K562 (cell line): Measurements from ENCODE around the gene CPS1. TPM values are rescaled to one million over a fixed set of nuclear protein-coding genes. Genes with fewer than 3 reads are reported as not detected.

ENCODE experiments used
- ATAC-seq: fragments of 200-7000 bp; cut with Tn5 transposase; 3 replicates; pipeline ENCODE4 v1.9.1; 2020; ENCODE audit warnings: moderate library complexity
- BruUV-seq: library from RNA; stranded (reverse); fragments of 400-500 nt; replicated peaks from 2 replicates; lab custom pipeline; 2021; lab: Mats Ljungman, UMichigan
- CTCF ChIA-PET: fragments of 300-600 bp; formaldehyde crosslinking; extraction: SDS; loops from one replicate; lab custom pipeline; 2021; ENCODE audit warnings: low intra/inter-chr PET ratio; lab: Yijun Ruan, JAX
- POLR2A ChIA-PET: fragments of 300-600, 350-650 bp; sonication (Branson Sonifier 250); formaldehyde crosslinking; extraction: SDS; loops from one replicate; lab custom pipeline; 2021; ENCODE audit warnings: antibody characterized with exemption, inconsistent platforms; lab: Yijun Ruan, JAX
- DNase-seq, 4 experiments: peaks; one replicate each; pipeline versions ENCODE4 v3.0.0 to v3.0.0-alpha.2; 2011 to 2018; ENCODE audit warnings: low spot score in 3 of 4, mixed read lengths in 3 of 4; ENCODE audit errors: extremely low read depth in 1 of 4
- FAIRE-seq: peaks from 2 replicates; lab custom pipeline; 2011; peaks lifted over from hg19 to GRCh38; lab: Jason Lieb, UNC
- H2AFZ ChIP-seq: 2 replicates; pipeline ENCODE4 v1.6.0; 2011; ENCODE audit warnings: low read depth, low read length, control low read depth, inconsistent platforms
- H3K27ac ChIP-seq: fragments of 200-600 bp; 3 replicates; pipeline ENCODE4 v1.8.0; 2011; ENCODE audit warnings: low read depth, mild to moderate bottlenecking, control low read depth, inconsistent platforms, low read length, moderate library complexity, mixed read lengths; ENCODE audit errors: extremely low read depth
- H3K27me3 ChIP-seq, 2 experiments: fragments of 300-600 bp in 1 of 2; 2 replicates in 1 of 2; 3 replicates in 1 of 2; pipeline versions ENCODE4 v1.6.0 to v1.8.0; 2011; ENCODE audit warnings: inconsistent platforms in 2 of 2, low read length in 2 of 2, mild to moderate bottlenecking in 1 of 2, mixed read lengths in 1 of 2, moderate library complexity in 1 of 2; ENCODE audit not compliant: control insufficient read depth in 2 of 2, insufficient read depth in 2 of 2
- H3K36me3 ChIP-seq: fragments of 300-600 bp; 3 replicates; pipeline ENCODE4 v1.8.0; 2011; ENCODE audit warnings: mild to moderate bottlenecking, low read length, inconsistent platforms; ENCODE audit not compliant: control insufficient read depth, insufficient read depth
- H3K4me1 ChIP-seq, 2 experiments: fragments of 200-600 bp in 1 of 2; replicated peaks in 1 of 2; 2 replicates in 1 of 2; 3 replicates in 1 of 2; pipeline versions ENCODE4 v1.5.1 to v1.8.0; 2011; ENCODE audit warnings: inconsistent platforms in 2 of 2, low read length in 2 of 2, mild to moderate bottlenecking in 1 of 2, mixed read lengths in 1 of 2, moderate library complexity in 1 of 2; ENCODE audit not compliant: control insufficient read depth in 2 of 2, insufficient read depth in 2 of 2
- H3K4me2 ChIP-seq: 2 replicates; pipeline ENCODE4 v1.6.1; 2011; ENCODE audit warnings: low read length, control low read depth, inconsistent platforms, mixed read lengths; ENCODE audit not compliant: insufficient read depth
- H3K4me3 ChIP-seq: fragments of 200-600 bp; sonication (generic), shearing (Covaris generic); 2 replicates; pipeline ENCODE4 v1.5.1; 2016; ENCODE audit warnings: control low read depth, inconsistent platforms
- H3K79me2 ChIP-seq: fragments of 200-600 bp; 3 replicates; pipeline ENCODE4 v1.8.0; 2011; ENCODE audit warnings: low read length, inconsistent platforms; ENCODE audit not compliant: control insufficient read depth, insufficient read depth
- H3K9ac ChIP-seq, 2 experiments: 2 replicates each; pipeline versions ENCODE4 v1.6.0 to v1.6.1; 2011; ENCODE audit warnings: low read depth in 2 of 2, low read length in 2 of 2, control low read depth in 1 of 2, inconsistent platforms in 1 of 2, mild to moderate bottlenecking in 1 of 2, mixed read lengths in 1 of 2; ENCODE audit not compliant: insufficient read depth in 1 of 2
- H3K9me1 ChIP-seq: one replicate; pipeline ENCODE4 v1.6.0; 2011; ENCODE audit warnings: inconsistent platforms, mild to moderate bottlenecking, low read length, moderate library complexity; ENCODE audit not compliant: control insufficient read depth, insufficient read depth
- H3K9me3 ChIP-seq: replicated peaks from 2 replicates; pipeline ENCODE4 v1.5.1; 2011; ENCODE audit warnings: low read depth, low read length, inconsistent platforms; ENCODE audit not compliant: control insufficient read depth, insufficient read depth
- H4K20me1 ChIP-seq: replicated peaks from 2 replicates; pipeline ENCODE4 v1.6.1; 2011; ENCODE audit warnings: low read length, inconsistent platforms, mixed read lengths; ENCODE audit not compliant: control insufficient read depth, insufficient read depth
- C11orf30 ChIP-seq: fragments of 450-650 bp; IDR thresholded peaks from 2 replicates; pipeline ENCODE4 v1.6.1; 2016; ENCODE audit warnings: low read depth, mild to moderate bottlenecking
- CBX2 ChIP-seq: fragments of 200-600 bp; sonication (generic); IDR thresholded peaks from one replicate; pipeline ENCODE4 v1.6.1; 2012; ENCODE audit warnings: mild to moderate bottlenecking, low read length, inconsistent platforms; ENCODE audit not compliant: insufficient read depth, poor library complexity, severe bottlenecking
- HBP1 ChIP-seq: fragments of 450-650 bp; formaldehyde crosslinking; IDR thresholded peaks from 2 replicates; pipeline ENCODE4 v1.4.0; 2022; ENCODE audit warnings: missing genetic modification characterization
- HDAC3 ChIP-seq: fragments of 450-650 bp; IDR thresholded peaks from 2 replicates; pipeline ENCODE4 v1.6.1; 2018; ENCODE audit warnings: borderline replicate concordance, mild to moderate bottlenecking, moderate library complexity; ENCODE audit not compliant: partially characterized antibody
- JUN ChIP-seq, 2 experiments: sonication (generic) in 1 of 2; formaldehyde crosslinking in 1 of 2; IDR thresholded peaks; 2 replicates each; pipeline versions ENCODE4 v1.6.1 to v1.8.0; 2012 to 2022; ENCODE audit warnings: borderline replicate concordance in 2 of 2, mild to moderate bottlenecking in 2 of 2, improper control_type of control experiment in 1 of 2, low read depth in 1 of 2, low read length in 1 of 2, missing genetic modification reagents in 1 of 2
- NR2F6 ChIP-seq: fragments of 450-650 bp; formaldehyde crosslinking; IDR thresholded peaks from 2 replicates; pipeline ENCODE4 v1.4.0; 2020; ENCODE audit warnings: mild to moderate bottlenecking
- PCBP1 ChIP-seq: fragments of 200-400 bp; formaldehyde crosslinking; IDR thresholded peaks from 2 replicates; pipeline ENCODE4 v1.6.1; 2018; ENCODE audit warnings: mild to moderate bottlenecking, low read depth, low read length; ENCODE audit not compliant: poor library complexity, severe bottlenecking
- SMARCE1 ChIP-seq: fragments of 450-650 bp; IDR thresholded peaks from 2 replicates; pipeline ENCODE4 v1.7.1; 2016; ENCODE audit warnings: mild to moderate bottlenecking
- ZNF316 ChIP-seq: fragments of 450-650 bp; IDR thresholded peaks from 2 replicates; pipeline ENCODE4 v1.6.1; 2016
- ZNF324 ChIP-seq: fragments of 250-450 bp; sonication (Bioruptor Pico); IDR thresholded peaks from 2 replicates; pipeline ENCODE4 v1.4.0; 2020; ENCODE audit warnings: mild to moderate bottlenecking
- ZNF717 ChIP-seq: fragments of 250-450 bp; sonication (Bioruptor Pico); IDR thresholded peaks from 2 replicates; pipeline ENCODE4 v1.5.0; 2021
- WGBS: fragments of 100-300 bp; shearing (Covaris generic); methylation state at CpG from one replicate; pipeline ENCODE4 v1.1.6; 2016; ENCODE audit warnings: low coverage, mixed read lengths; ENCODE audit not compliant: insufficient coverage; ENCODE audit errors: missing lambda C conversion rate; 5-methylcytosine and 5-hydroxymethylcytosine counted together
- in situ Hi-C: fragments of 300-500 bp; cut with MboI; formaldehyde crosslinking; loops from 4 replicates; pipeline ENCODE4 v1.15.0; 2018; ENCODE audit warnings: inconsistent platforms, mixed read lengths
- intact Hi-C: fragments of 100-400 bp; cut with micrococcal nuclease; formaldehyde crosslinking; loops from 2 replicates; pipeline ENCODE4 v1.14.2; 2022
- polyA plus RNA-seq, 8 experiments: library from polyadenylated mRNA; depleted of rRNA in 4 of 8; stranded (reverse) in 5 of 8; unstranded in 3 of 8; fragments of >200 nt; fragmentation: Nextera tagmentation in 2 of 8; fragmentation: Illumina TruSeq in 1 of 8; extraction: Ambion mirVana in 2 of 8; extraction: Trizol in 1 of 8; gene quantifications; 2 replicates each; pipeline versions ENCODE4 v1.2.1 to v1.2.3, GENCODE V29; 2011 to 2014; ENCODE audit warnings: inconsistent platforms in 1 of 8, missing spikeins in 1 of 8
- total RNA-seq, 7 experiments: library from RNA; depleted of rRNA in 6 of 7; stranded (reverse); fragments of >200 nt in 6 of 7; fragmentation: Illumina TruSeq in 2 of 7; extraction: Trizol in 2 of 7; gene quantifications; 2 replicates each; pipeline versions ENCODE4 v1.2.1 to v1.2.3, GENCODE V29; 2011 to 2021; ENCODE audit warnings: low replicate concordance in 1 of 7

Gene CPS1
- total and polyA plus RNA-seq, 9 of the 15 experiments (the other 6 are each of a cell fraction or from before 2014, with no cell fraction given) = 2.4 to 13.5 (median 6.0) TPM

- Histone ChIP-seq H3K79me2 (no peaks in the 10 kb centered on the region), H3K4me2 (no peak overlapping the region), H3K9me1 (no peaks in the 10 kb centered on the region), H3K4me1 (no peaks in the 10 kb centered on the region), H3K9ac (no peak overlapping the region), H3K36me3 (no peaks in the 10 kb centered on the region), H3K4me3 (no peak overlapping the region), H2AFZ (no peak overlapping the region), H4K20me1 (no peaks in the 10 kb centered on the region), H3K9me3 (no peaks in the 10 kb centered on the region), H3K27me3 (no peaks in the 10 kb centered on the region), H3K27ac (no peak overlapping the region)
- in situ Hi-C loops = no loop called here
- WGBS = 3% methylated on average over 2 of the region's 2 CpGs
- DNase-seq (no peak), ATAC-seq (no peak), FAIRE-seq (no peak)
- intact Hi-C loops = no loop called here
- TF ChIP-seq ZNF324 (CRISPR knock-in tag) = no peak
- TF ChIP-seq CBX2 = no peak
- no peak for TF ChIP-seq ZNF717 (CRISPR knock-in tag)
- no peak for TF ChIP-seq HDAC3
- no peak for TF ChIP-seq PCBP1
- no peak for TF ChIP-seq SMARCE1
- TF ChIP-seq JUN (IDR thresholded peaks at IDR 0.05; ENCODE audit: borderline replicate concordance, low read depth, low read length) = no peak
- TF ChIP-seq JUN (CRISPR knock-in tag; IDR thresholded peaks at IDR 0.05; ENCODE audit: borderline replicate concordance) = no peak
- 0 out of 2 replicates have a peak, but pooled peaks have one; percentile 11 for TF ChIP-seq C11orf30
- no peak for TF ChIP-seq NR2F6 (CRISPR knock-in tag)
- no peak for TF ChIP-seq HBP1
- peak; percentile 70 for TF ChIP-seq ZNF316
- ChIA-PET POLR2A (no interaction called here), CTCF (no interaction called here)
- BruUV-seq = no TSS peak
Observed at GRCh38 chr2:210548031-210548430, 8.4 kb upstream of the CPS1 start.
